Stimulated activated CD4-positive, alpha-beta T cell treated with anti-CD3 and anti-CD28 coated beads, Interleukin-4, amount 100 ng/mL, for 1 hour (primary cell): ENCODE results near the gene PTPRS.

Experiments
- DNase-seq: peaks from one replicate; pipeline ENCODE4 v3.0.0-alpha.2; 2020

PTPRS gene

DNA sequence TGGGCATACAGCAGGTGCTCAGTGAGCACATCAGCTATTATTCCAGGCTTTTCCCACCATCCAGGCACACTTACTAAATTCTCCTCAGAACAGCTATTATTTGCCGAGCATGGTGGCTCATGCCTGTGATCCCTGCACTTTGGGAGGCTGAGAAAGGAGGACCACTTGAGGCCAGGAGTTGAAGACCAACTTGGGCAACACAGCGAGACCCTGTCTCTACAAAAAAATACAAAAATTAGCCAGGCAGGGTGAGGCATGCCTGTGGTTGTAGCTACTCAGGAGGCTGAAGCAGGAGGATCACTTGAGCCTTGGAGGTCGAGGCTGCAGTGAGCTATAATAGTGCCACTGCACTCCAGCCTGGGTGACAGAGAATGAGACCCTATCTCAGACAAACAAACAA, 35.4 kb downstream of the PTPRS start:
- DNase-seq = no peak

DNA sequence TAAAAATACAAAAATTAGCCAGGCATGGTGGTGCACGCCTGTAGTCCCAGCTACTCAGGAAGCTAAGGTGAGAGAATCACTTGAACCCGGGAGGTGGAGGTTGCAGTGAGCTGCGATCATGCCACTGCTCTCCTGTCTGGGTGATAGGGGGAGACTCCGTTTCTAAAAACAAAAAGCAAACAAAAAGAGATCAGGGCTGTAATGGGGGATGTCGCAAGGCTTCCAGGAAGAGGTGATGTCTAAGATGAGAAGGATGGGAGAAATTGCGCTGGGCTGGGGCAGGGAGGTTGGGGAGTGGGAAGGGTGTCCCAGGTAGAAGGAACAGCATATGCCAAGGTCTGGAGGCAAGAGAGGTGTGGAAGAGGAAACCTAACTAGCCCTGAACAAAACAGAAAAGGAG, 36.1 kb downstream of the PTPRS start:
- DNase-seq = no peak

DNA sequence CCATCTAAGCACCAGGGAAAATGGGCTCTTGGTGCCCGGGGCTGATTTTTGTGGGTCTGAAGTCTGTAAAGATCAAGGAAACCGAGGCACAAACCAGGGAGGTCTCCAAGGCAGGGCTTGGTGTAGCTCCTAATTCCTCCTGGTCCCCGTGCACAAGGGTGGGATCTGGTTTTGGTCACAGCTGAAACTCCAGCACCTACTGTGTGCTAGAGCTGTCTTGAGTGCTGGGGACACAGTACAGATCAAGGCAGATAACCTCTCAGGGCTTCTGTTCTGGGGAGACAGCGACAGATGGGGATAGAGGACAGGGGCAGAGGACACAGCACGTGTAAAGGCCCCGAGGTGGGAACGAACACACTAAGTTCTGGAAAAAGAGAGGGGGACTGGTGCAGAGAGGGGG, 37.4 kb downstream of the PTPRS start:
- DNase-seq = no peak

DNA sequence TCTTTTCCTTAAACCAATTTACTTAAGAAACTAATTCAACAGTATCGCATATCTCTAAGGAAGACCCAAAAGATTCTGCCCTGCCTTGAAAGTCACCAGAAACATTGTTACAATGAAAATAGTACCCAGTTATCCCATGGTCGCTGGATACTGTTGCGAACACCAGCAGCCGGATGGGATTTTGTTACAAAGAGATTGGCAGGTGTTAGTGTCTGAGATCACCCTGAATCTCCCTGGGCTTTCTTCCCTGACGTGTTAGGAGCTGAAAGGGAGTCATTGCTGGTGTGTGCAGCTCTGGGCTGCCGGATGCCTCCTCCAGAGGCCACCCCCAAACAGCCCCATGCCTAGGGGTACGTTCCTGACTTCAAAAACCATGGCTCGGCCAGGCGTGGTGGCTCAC, 38.2 kb downstream of the PTPRS start:
- DNase-seq = no peak

DNA sequence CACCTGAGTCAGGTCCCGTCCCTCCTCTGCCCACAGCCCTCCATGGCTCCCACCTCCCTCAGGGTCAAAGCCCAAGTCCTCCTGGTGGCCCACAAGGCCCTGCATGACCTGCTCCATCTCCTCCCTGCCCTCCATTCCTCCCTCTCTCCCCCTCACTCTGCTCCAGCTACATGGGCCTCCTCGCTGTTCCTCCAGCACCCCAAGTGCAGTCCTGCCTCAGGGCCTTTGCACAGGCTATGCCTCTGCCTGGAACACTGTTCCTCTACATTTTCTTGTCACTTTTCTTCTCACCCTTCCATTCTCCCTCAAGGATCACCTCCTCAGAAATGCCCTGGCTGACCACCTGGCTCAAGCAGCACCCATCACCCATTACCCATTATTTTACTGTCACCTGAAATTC, 41.5 kb downstream of the PTPRS start:
- no peak for DNase-seq

DNA sequence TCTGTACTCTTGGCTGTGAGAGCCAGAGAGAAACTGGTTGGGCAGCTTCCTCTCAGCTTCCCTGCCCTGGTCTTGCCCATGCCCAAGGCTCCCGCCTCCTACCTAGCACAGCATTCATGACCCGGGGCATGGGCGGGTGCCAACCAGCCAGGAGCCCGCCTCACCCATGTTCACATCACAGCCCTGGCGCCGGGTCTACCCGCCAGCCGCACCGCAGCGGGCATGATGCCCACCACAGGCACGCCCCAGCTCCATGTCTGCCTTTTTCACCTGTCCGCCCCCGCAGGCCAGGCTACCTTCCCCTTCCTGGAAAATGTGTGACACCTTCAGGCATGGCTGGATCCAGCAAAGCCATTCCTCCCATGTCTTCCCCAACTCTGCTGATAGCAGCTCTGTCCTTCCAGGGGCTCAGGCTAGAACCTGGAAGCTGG, 42.1 kb downstream of the PTPRS start:
- no peak for DNase-seq

DNA sequence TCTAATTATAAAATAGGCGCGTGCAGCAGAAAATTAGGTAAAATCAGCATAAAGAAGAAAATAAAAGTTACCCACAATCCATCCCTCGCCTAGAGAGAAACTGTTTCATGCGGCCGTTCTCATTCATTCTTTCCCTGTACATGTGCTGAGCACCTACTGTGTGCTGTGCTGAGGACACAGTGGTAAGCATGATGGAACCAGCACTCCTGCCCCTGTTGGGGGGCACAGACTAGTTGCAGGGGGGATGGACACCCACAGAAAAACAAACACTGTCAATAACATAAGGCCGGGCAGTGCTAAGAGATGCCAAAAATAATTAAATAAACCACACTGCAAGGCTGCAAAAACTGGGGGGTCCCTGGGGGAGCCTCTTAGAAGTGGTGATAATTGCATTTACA, 43.3 kb downstream of the PTPRS start:
- no peak for DNase-seq

DNA sequence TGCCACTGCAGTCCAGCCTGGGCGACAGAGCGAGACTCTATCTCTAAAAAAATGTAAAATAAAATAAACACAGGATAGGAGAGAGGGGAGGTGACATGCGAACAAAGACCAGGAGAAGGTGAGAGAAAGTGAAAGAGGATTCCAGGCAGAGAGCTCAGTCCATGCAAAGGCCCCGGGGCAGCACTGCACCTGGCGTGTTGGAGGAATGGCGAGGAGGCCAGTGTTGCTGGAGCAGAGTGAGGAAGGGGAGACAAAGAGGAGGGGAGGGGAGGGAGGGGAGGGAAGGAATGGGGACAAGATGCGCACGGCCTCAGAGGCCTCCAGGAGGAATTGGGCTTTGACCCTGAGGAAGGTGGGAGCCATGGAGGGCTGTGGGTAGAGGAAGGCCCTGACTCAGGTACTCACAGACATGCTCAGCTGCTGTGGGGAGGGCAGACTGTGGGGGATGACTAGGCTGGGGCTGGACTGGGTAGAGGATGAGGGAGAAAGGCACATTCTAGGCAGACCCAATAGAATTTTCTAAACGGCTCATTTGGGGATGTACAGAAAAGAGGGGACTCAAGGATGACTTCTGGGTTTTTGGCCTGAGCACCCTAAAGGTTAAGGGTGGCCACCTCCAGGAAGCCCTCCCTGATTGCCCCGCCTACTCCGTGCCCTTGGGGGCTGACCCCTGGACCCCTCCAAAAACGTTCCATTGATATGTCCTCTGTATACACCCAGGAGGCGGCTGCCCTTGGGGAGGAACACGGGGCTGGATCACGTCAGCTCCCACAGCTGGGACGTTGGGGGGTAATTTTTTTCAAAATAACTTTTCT, 43.9 kb downstream of the PTPRS start:
- DNase-seq = no peak

DNA sequence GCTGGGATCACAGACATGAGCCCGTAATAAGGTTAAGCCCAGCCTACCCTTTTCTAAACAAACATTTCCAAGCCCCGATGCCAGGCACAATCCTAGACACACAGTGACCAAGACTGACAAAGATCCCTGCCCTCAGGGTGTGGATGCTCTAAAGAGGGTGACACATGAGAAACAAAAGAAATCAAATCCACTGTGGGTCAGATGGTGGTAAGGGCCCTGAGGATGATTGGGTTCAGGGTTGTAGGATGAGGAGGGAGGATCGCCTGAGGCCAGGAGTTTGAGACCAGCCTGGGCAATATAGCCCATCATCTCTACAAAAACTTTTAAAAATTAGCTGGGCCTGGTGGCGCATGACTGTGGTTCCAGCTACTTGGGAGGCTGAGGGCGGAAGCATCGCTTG, 44.6 kb downstream of the PTPRS start:
- DNase-seq = no peak

DNA sequence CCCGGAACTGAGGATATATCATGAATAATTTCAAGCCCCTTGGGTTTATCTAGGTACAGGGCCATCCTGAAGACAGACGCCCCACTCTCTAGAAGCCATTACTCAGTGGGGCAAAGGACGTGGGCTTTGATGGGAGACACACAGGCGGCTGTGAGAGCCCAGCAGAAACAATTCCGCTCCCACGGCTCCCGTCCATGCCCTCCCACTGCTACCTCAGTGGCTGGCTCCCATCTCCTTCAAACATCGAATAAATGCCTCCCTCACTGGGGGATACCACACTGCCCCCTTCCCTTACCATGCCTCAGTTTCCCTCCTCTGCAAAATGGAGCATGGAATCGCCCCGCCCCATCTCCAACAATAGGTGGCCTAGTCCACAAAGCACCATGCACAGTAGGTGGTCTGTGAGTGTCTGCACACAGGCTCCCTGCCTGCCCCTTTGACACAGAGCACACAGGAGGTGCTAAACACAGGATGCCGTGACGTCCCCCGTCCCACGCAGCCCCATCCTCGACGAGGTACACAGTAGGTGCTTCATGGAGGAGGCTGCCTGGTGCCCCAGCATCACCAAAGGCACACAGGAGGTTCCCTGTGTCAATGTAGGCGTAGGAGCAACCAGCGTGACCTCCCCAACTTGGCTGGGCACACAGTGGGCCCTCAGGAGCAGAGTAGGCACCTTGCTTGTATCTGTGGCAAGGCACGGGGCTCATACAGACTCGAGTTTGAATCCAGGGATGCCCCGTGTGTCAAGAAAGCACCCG, 46.0 kb downstream of the PTPRS start:
- no peak for DNase-seq

DNA sequence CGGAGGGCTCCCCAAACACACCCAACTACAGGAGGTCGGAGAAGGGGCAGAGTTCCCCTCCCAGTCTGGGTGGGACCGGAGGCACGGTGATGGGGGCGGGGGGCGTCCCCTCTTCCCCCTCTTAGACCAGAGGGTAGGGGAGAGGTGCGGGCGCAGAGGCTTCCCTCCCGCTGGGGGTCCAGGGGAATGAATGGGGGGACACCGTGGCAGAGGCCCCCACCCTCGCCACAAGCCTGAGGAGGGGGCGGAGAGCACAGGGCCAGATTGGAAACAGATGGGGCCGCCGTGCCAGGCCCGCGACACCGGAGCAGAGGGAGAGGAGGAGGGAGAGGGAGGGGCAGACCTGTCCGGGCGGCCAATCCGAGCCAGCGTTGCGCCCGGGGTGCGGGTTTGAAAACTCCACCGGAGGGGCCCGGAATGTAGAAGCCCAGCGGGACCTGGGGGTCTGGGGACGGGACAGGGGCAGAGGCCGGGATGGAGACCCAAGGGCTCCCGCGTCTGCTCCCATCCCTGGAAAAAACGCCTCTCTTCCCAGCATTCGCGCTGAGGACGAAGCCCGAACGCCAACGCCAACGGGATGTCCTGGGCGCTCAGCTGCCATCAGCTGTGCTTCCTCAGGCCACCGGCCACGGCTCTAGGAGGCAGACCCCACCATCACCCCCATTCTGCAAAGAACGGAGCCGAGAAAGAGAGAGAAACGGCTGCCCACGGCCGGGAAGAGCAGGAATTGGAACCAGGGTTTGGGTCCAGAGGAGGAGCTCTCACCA, 46.8 kb downstream of the PTPRS start:
- peak; percentile 9 for DNase-seq

DNA sequence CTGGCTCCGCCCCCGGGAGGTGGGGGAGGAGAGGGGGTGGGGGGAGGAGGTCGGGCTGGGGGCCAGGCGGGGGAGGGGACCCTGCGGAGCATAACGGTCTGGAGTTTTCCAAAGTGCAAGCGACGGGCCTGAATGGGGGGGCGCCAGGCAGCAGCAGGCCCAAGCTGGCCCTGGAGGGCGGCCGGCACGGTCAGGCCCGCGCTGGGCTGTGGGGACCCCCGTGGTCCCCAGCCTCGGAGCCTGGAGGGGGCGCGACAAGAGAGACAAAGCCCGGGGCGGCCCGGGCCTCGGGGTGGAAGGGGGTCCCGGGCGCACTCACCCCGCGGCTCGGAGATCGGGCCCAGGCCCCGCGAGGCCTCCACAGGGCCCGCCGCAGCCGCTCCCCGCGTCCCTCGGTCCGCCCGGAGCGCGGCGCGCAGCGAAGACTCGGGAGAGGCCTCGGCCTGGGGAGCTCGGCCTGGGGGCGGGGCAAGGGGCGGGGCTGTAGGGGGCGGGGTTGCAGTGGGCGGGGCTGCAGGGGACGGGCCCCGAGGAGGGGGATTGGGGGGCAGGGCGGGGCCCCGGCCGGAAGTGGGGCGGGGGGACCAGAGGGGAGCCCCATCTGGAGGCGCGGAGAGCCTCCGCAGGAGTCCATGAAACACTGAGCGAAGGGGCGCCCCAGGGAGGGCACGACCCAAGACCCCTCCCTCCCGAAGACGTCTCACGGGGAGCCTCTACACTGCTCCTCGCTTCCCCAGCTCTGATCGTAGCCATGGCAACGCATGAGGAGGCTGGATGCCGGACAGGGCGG, 47.6 kb downstream of the PTPRS start:
- DNase-seq = peak; percentile 58

DNA sequence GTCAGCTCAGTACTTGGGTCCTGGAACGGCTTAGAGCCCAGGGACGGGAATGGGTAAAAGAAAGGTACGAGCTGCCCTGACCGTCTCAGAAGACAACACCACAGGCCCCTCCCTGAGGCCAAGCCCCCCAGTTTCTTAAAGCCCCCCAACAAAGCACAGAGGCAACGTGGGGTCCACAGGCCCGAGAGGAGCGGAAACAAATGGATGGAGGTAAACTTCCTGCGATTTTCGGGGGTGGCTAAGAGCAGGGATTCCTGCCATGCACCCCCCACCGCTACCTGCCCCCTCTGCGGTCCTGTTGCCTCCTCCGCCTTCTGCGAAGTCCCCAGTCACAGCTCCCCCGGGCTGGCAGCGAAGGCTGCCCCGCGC, 48.2 kb downstream of the PTPRS start:
- no peak for DNase-seq

DNA sequence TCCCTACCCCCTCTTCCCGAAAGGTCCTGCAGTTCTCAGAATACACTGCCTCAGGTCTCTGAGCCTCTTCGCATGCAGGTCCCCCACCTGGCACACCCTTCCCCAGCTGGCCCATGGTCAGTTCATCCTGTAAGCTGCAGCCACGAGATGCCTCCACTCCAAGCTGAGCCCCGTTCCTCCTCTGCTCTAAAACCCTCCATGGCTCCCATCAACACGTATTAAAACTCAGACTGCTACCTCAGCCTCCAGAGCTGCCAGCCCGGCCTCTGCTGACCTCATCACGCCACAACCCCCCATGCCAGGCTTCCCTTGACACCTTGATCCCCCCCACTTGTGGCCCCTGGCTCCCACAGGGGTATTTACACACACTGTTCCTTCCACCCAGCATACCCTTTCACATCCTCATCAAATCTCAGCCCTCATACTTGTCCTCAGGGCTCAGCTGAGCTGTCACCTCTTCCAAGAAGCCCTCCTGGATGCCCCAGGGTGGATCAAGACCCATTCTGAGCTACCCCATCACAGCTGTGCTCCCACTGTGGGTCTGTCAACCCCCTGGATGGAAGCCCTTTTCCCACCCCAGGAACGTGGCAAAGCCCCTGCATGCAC, 48.9 kb downstream of the PTPRS start:
- no peak for DNase-seq
